Heart left ventricle (tissue), 13 donors: ENCODE measurements around the gene ZMIZ1.

Source experiments
- POLR2A ChIP-seq, 2 donors: fragments of 450-650 bp; IDR thresholded peaks; one replicate each; pipeline ENCODE4 v1.6.1; 2017; ENCODE audit warnings: antibody characterized with exemption in 2 of 2, mild to moderate bottlenecking in 2 of 2, moderate library complexity in 2 of 2
- TF ChIP-seq, protein P1 (sequence below), 12 donors: fragments of 200-600 bp; sonication (generic) in 4 of 12; IDR thresholded peaks; one replicate each; pipeline versions ENCODE4 v1.5.0 to v1.8.0; 2018 to 2022; ENCODE audit warnings: antibody characterized with exemption in 12 of 12, mild to moderate bottlenecking in 5 of 12
- donor health status: ischemic (EF 13 %, LVEDD 7.1; RV severe dilation, severe dysfunction).
- donor health status: DM: no; HTN: yes; CAD: no.
- donor health status: DM: no; HTN: no; CAD: no.
- donor health status: ischemic (EF 25% LVEDD 6.9; RV normal size, moderate dysfunction).
- donor health status: ischemic (EF 25% LVEDD 5.7; RV mildly dilated, moderate dysfunction).
- donor health status: ischemic (EF 35%, LVEDD 5.7; RV mildly dilated, moderate dysfunction).
- donor health status: nonischemic (EF 11% LVEDD 7.7; RV severe dilation, severe dysfunction).
- donor health status: DM: yes; HTN: yes; CAD: no.
- donor health status: PGD.
- donor health status: ischemic (EF 29% LVEDD 5.4; RV normal size, mild dysfunction).
- donor health status: nonischemic (EF 23%, LVEDD 6.1; RV moderate dilation, normal function).

DNA sequence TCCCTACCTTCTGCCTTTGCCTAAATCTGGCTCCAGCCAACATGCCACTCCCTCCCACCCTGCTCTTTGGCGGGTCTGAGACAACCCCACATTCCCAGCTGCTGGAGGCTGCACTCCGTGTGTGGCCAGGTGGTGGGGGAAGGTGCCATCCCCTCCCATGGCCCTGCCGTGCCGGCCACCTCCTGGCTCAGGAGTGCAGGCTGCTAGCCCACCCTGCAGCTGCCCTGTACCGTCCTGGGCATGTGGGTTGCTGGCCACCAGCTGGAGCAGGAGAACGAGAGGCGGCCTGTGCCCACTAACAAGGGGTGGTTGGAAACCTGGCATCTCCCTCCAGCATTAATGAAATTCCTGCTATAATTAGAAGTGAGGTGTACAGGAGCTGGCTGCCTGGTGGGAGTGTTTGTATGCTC lies 97.6 kb downstream of the ZMIZ1 start:
- TF ChIP-seq, protein P1, sequence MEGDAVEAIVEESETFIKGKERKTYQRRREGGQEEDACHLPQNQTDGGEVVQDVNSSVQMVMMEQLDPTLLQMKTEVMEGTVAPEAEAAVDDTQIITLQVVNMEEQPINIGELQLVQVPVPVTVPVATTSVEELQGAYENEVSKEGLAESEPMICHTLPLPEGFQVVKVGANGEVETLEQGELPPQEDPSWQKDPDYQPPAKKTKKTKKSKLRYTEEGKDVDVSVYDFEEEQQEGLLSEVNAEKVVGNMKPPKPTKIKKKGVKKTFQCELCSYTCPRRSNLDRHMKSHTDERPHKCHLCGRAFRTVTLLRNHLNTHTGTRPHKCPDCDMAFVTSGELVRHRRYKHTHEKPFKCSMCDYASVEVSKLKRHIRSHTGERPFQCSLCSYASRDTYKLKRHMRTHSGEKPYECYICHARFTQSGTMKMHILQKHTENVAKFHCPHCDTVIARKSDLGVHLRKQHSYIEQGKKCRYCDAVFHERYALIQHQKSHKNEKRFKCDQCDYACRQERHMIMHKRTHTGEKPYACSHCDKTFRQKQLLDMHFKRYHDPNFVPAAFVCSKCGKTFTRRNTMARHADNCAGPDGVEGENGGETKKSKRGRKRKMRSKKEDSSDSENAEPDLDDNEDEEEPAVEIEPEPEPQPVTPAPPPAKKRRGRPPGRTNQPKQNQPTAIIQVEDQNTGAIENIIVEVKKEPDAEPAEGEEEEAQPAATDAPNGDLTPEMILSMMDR (IDR thresholded peaks at IDR 0.05): peak in 1 of 12 donors; percentile 6
- TF ChIP-seq POLR2A (IDR thresholded peaks at IDR 0.05): no peak
